Measurements from ENCODE around the gene GRM7.

GRCh38 chr3:7215706-7216105, 354.8 kb downstream of the GRM7 start:
- no peak for TF ChIP-seq EZH2 (IDR thresholded peaks at IDR 0.05; ENCODE audit: borderline replicate concordance, low read depth, low read length, poor library complexity, severe bottlenecking)
- TF ChIP-seq, protein P1, sequence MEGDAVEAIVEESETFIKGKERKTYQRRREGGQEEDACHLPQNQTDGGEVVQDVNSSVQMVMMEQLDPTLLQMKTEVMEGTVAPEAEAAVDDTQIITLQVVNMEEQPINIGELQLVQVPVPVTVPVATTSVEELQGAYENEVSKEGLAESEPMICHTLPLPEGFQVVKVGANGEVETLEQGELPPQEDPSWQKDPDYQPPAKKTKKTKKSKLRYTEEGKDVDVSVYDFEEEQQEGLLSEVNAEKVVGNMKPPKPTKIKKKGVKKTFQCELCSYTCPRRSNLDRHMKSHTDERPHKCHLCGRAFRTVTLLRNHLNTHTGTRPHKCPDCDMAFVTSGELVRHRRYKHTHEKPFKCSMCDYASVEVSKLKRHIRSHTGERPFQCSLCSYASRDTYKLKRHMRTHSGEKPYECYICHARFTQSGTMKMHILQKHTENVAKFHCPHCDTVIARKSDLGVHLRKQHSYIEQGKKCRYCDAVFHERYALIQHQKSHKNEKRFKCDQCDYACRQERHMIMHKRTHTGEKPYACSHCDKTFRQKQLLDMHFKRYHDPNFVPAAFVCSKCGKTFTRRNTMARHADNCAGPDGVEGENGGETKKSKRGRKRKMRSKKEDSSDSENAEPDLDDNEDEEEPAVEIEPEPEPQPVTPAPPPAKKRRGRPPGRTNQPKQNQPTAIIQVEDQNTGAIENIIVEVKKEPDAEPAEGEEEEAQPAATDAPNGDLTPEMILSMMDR (conservative IDR thresholded peaks at IDR 0.05; ENCODE audit: low read depth, low read length): no peak

All from A673 (cell line).